ENCODE results near the gene NODAL. TPM values are rescaled to one million over a fixed set of nuclear protein-coding genes. Genes with fewer than 3 reads are reported as not detected.
"Not testable (repeated sequence)": the region's sequence is repeated elsewhere in the genome, so short reads cannot be mapped to it uniquely, and the experiment has no call there.

Gene NODAL
- total RNA-seq = not detected

DNA sequence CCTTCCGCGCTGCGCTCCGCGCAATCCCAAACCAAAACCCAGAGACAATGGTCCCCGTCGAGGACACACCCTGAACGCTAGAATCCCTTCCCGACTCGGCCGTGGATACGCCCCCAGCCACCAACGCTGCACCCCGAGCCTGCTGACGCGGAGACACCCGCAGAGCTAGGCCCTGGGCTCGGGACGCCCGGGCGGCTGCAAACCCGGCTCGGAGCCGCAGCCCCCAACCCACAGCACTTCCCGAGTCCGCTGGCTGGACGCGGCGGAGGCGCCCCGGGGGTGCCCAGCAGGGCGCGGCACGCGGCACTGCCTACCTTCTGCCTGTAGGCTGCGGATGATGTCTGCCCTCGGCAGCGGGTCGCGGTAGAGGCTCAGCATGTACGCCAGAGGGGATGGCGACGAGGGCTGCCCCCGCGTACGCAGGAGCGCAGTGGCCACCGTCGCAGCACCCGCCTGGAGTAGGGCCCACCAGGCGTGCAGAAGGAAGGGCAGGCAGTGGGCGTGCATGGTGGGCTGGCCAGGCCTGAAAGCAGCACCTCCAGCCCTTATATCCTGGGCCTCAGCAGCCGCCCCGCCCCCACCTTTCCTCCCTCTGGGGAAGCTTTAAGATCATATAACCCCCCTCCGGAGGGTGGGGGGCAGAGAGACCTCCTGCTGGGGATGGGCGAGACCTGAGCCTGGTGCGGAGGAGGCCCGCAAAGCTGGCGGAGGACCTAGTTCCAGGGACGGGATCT lies at the start of gene NODAL:
Gene NODAL, minus strand, starts transcription at position 521 of the 734 bp plus-strand sequence. Its CDS starts 14 bp downstream, at position 507.
- no peaks in the 10 kb centered on the region for H3K36me3 Mint-ChIP-seq (ENCODE audit: low read depth)
- peaks cover 44% of the 10 kb centered on the region for H3K27me3 Mint-ChIP-seq
- peak; percentile 20 for DNase-seq
- H3K9me3 Mint-ChIP-seq = no peaks in the 10 kb centered on the region
- intact Hi-C loops (cut with micrococcal nuclease) = no loop called here
- peak; percentile 27 for TF ChIP-seq CTCF (IDR thresholded peaks at IDR 0.05)
- H3K4me3 Mint-ChIP-seq = peak within 1 kb of the TSS; percentile 53
- ChIA-PET POLR2A (interaction anchor here (0.8 to 1.4 kb wide), 4 partner anchors 12 to 37 kb away, joined by 3 read pairs; no protein-coding TSS in a partner anchor), CTCF (no interaction called here)
- peak; percentile 60 for ATAC-seq
- H3K27ac Mint-ChIP-seq = no peak within 1 kb of the TSS
- peaks cover 6% of the 10 kb centered on the region for H3K4me1 Mint-ChIP-seq (ENCODE audit: low read depth)

DNA sequence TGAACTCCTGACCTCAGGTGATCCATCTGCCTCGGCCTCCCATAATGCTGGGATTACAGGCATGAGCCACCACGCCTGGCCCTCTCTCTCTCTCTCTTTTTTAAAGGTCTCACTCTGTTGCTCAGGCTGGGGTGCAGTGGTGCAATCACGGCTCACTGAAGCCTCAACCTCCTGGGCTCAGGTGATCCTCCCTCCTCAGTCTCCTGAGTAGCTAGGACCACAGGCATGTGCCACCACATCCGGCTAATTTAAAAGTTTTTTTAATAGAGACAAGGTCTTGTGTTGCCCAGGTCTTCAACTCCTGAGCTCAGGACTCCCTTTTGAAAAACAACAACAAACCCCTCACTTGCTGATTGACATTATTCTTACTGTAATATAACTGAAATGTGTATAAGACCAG lies 48.7 kb upstream of the NODAL start:
- H3K4me3 Mint-ChIP-seq = no peak overlapping the region
- intact Hi-C loops (cut with micrococcal nuclease) = no loop called here
- ATAC-seq (no peak), DNase-seq (no peak)
- POLR2A ChIA-PET = interaction anchor here (1.4 kb wide), 1 partner anchor 12 kb away, joined by 3 read pairs; no protein-coding TSS in a partner anchor
- CTCF ChIA-PET = no interaction called here
- H3K4me1 Mint-ChIP-seq (ENCODE audit: low read depth) = peaks cover 18% of the 10 kb centered on the region
- no peaks in the 10 kb centered on the region for H3K9me3 Mint-ChIP-seq
- no peak overlapping the region for H3K27ac Mint-ChIP-seq
- no peak for TF ChIP-seq CTCF (IDR thresholded peaks at IDR 0.05)
- no peaks in the 10 kb centered on the region for H3K36me3 Mint-ChIP-seq (ENCODE audit: low read depth)
- H3K27me3 Mint-ChIP-seq = peaks cover 8% of the 10 kb centered on the region

GRCh38 chr10:70487824-70488223 lies 46.3 kb upstream of the NODAL start:
- intact Hi-C loops (cut with micrococcal nuclease) = no loop called here
- POLR2A ChIA-PET = interaction anchor here (1.0 kb wide), 1 partner anchor 7 kb away, joined by 3 read pairs; no protein-coding TSS in a partner anchor
- Mint-ChIP-seq H3K27ac (no peak overlapping the region), H3K4me1 (ENCODE audit: low read depth) (no peaks in the 10 kb centered on the region), H3K9me3 (no peaks in the 10 kb centered on the region), H3K4me3 (no peak overlapping the region), H3K27me3 (no peaks in the 10 kb centered on the region), H3K36me3 (ENCODE audit: low read depth) (no peaks in the 10 kb centered on the region)
- DNase-seq (no peak), ATAC-seq (no peak)
- CTCF ChIA-PET = interaction anchor here (1.0 kb wide), 1 partner anchor 9 kb away, joined by 3 read pairs; no protein-coding TSS in a partner anchor
- no peak for TF ChIP-seq CTCF (IDR thresholded peaks at IDR 0.05)

- H3K27ac Mint-ChIP-seq; CTCF ChIA-PET; H3K4me3 Mint-ChIP-seq; DNase-seq; H3K9me3 Mint-ChIP-seq; H3K27me3 Mint-ChIP-seq; intact Hi-C loops (cut with micrococcal nuclease); ATAC-seq; POLR2A ChIA-PET; H3K36me3 Mint-ChIP-seq (ENCODE audit: low read depth): not testable (repeated sequence)
- peaks cover 21% of the 10 kb centered on the region for H3K4me1 Mint-ChIP-seq (ENCODE audit: low read depth)
Observed at GRCh38 chr10:70483872-70484271, 42.4 kb upstream of the NODAL start.

DNA sequence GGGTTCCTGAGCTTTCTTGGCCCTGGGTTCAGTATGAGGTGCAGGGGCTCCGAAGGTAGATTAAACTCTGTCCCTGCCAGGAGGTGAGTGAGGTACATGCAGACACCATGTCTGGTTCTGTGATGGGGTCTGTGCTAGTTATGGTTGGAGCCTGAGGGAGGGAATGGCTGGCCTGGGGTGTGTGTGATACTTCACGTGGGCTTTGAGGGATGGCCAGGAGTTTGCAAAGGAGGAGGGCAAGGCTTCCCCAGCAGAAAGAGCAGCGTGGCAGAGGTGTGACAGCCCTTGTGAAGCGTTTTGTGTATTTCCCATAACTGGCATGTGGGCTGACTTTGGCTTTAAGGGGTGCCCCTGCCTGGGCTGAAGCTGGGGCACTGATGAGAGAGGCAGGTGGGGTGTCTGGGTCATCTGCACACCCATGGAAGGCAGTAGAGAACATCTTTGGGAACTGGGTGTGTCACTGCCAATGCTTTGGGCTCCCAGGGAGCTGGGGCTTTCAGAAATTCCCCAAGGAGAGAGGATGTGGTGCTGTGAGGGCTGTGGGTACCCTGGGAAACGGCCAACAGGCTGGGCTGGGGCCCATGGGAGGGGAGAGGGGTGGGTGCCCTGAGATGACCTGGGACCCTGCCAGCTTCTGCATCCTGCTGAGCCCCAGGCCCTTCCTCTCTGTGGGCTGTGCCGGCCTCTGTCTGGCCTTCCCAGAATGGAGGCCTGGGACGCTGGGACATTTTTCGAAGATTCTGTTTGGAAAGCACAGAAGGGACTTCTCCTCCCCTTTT lies 41.7 kb upstream of the NODAL start:
- intact Hi-C loops (cut with micrococcal nuclease) = no loop called here
- no peak for TF ChIP-seq CTCF (IDR thresholded peaks at IDR 0.05)
- no peak overlapping the region for H3K4me3 Mint-ChIP-seq
- ChIA-PET POLR2A (no interaction called here), CTCF (no interaction called here)
- DNase-seq (no peak), ATAC-seq (no peak)
- peaks cover 21% of the 10 kb centered on the region for H3K4me1 Mint-ChIP-seq (ENCODE audit: low read depth)
- peaks cover 1% of the 10 kb centered on the region for H3K27me3 Mint-ChIP-seq
- H3K9me3 Mint-ChIP-seq = no peaks in the 10 kb centered on the region
- no peak overlapping the region for H3K27ac Mint-ChIP-seq
- H3K36me3 Mint-ChIP-seq (ENCODE audit: low read depth) = no peaks in the 10 kb centered on the region

Data from activated CD8-positive, alpha-beta T cell treated with anti-CD3 and anti-CD28 coated beads for 36 hours (primary cell).